Measurements from ENCODE around the gene CAMTA1.

DNA sequence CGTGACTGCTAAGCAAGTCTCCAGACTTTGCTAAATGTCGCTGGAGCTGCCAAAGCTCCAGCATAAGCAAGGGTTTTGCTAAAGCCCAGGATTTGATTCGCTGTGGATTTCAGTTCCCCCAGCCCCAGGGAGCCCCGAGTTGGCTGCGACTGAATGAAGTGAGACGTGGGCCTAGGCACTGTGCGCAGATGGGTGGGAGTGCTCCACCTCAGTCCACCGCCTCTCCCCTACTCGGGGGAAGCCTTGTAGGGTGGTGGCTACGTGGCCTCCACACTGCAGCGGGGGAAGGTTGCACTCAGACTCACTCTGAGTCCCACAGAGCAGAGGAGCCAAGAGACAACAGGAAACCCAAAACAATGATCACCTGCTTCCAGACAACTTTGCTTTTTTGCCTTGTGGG is 588.0 kb downstream of the CAMTA1 start:
- TF ChIP-seq POLR2A (IDR thresholded peaks at IDR 0.05; ENCODE audit: low read length), result no peak
- no peak for TF ChIP-seq GATA1 (IDR thresholded peaks at IDR 0.05; ENCODE audit: low read depth, low read length)

All from erythroblast (primary cell).